NOMO-1 (cell line): ENCODE measurements around the gene EDN1.

Source experiments
- DNase-seq, 2 experiments: peaks; one replicate each; lab custom pipeline; 2025; ENCODE audit not compliant: unreplicated experiment in 2 of 2; lab: John Stamatoyannopoulos, UW

Gene EDN1

GRCh38 chr6:12344961-12345693 is 55.0 kb downstream of the EDN1 start:
- DNase-seq: no peak

GRCh38 chr6:12345694-12346058 is 55.5 kb downstream of the EDN1 start:
- no peak for DNase-seq
